Breast epithelium (tissue), 3 donors: ENCODE measurements around the gene ITPR1.

ENCODE experiments used
- POLR2A ChIP-seq: fragments of 450-650 bp; IDR thresholded peaks from one replicate; pipeline ENCODE4 v1.6.1; 2016; ENCODE audit warnings: antibody characterized with exemption, mild to moderate bottlenecking, moderate library complexity
- POLR2AphosphoS5 ChIP-seq, 3 donors: sonication (generic); formaldehyde crosslinking; IDR thresholded peaks; one replicate each; pipeline ENCODE4 v1.6.1; 2017; ENCODE audit warnings: antibody characterized with exemption in 3 of 3
- TF ChIP-seq, protein P1 (sequence below), 3 donors: fragments of 450-650 bp; IDR thresholded peaks; one replicate each; pipeline ENCODE4 v1.5.1; 2016 to 2017; ENCODE audit warnings: antibody characterized with exemption in 3 of 3, mild to moderate bottlenecking in 3 of 3, moderate library complexity in 3 of 3

DNA sequence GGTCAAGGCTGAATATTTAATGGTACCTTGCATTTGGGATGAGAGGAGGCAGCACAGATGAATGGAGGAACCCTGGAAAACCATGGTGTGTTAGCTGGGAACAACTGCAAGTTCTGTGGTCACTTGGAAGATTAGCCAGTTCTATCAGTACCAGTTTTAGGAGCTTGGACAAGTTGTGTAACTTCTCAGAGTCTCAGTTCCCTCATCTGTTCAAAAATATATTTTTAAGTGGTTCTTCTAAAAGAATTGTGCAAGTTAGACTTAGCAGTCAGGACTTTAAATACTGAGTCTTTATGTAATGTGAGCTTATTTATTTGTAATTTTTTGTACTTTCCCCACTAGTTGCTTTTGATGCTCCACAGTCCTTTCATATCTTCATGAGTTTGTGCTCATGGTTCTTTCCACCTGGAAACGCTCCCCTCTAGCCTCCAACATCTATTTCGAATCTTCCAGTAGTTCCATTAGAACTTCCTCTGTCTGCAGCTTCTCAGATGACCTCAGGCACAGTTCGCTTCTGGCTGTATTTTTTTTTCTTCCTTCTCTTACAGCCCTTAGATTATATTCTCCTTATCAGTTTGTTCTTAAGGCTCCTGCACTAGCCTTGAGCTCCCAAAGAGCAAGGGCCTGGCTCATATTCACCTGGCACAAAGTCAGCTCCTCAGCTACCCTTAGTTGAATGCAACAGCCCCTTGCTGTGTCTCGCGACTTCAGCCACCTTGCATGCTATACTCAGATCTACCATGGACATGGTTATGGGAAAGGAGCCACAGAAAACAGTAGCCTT lies 27.1 kb downstream of the ITPR1 start:
- TF ChIP-seq, protein P1, sequence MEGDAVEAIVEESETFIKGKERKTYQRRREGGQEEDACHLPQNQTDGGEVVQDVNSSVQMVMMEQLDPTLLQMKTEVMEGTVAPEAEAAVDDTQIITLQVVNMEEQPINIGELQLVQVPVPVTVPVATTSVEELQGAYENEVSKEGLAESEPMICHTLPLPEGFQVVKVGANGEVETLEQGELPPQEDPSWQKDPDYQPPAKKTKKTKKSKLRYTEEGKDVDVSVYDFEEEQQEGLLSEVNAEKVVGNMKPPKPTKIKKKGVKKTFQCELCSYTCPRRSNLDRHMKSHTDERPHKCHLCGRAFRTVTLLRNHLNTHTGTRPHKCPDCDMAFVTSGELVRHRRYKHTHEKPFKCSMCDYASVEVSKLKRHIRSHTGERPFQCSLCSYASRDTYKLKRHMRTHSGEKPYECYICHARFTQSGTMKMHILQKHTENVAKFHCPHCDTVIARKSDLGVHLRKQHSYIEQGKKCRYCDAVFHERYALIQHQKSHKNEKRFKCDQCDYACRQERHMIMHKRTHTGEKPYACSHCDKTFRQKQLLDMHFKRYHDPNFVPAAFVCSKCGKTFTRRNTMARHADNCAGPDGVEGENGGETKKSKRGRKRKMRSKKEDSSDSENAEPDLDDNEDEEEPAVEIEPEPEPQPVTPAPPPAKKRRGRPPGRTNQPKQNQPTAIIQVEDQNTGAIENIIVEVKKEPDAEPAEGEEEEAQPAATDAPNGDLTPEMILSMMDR (IDR thresholded peaks at IDR 0.05), result no peak
- no peak for TF ChIP-seq POLR2A
- no peak for TF ChIP-seq POLR2AphosphoS5 (IDR thresholded peaks at IDR 0.05)
